NCI-H2196 treated with DMSO at 0.1 percent for 48 hours (cell line): ENCODE data around the gene PSTK.

Experiments used
- DNase-seq: peaks from one replicate; lab custom pipeline; 2025; ENCODE audit not compliant: unreplicated experiment; lab: John Stamatoyannopoulos, UW

Gene PSTK

GRCh38 chr10:123018531-123018930 lies 38.3 kb downstream of the PSTK start:
- DNase-seq, result no peak

GRCh38 chr10:123019264-123019663 lies 39.1 kb downstream of the PSTK start:
- no peak for DNase-seq

- no peak for DNase-seq
Measured at GRCh38 chr10:123019941-123020703, 39.9 kb downstream of the PSTK start.

- no peak for DNase-seq
Measured at GRCh38 chr10:123021517-123021916, 41.3 kb downstream of the PSTK start.

- DNase-seq, result no peak
Measured at GRCh38 chr10:123024540-123024939, 44.3 kb downstream of the PSTK start.

GRCh38 chr10:123026302-123026701 lies 46.1 kb downstream of the PSTK start:
- no peak for DNase-seq

GRCh38 chr10:123027861-123028260 lies 47.7 kb downstream of the PSTK start:
- no peak for DNase-seq

GRCh38 chr10:123031124-123031523 lies 50.9 kb downstream of the PSTK start:
- DNase-seq, result no peak

GRCh38 chr10:123034332-123034731 lies 54.1 kb downstream of the PSTK start:
- no peak for DNase-seq

- no peak for DNase-seq
Measured at GRCh38 chr10:123035467-123036086, 55.4 kb downstream of the PSTK start.

- DNase-seq, result no peak
Measured at GRCh38 chr10:123038782-123039631, 58.8 kb downstream of the PSTK start.

GRCh38 chr10:123039632-123039930 lies 59.4 kb downstream of the PSTK start:
- no peak for DNase-seq
